GM19239 (cell line): ENCODE data around the gene ZBTB46.
A peak's percentile ranks its signal among the peaks of the same experiment; 100 is the strongest.
"Not testable (repeated sequence)": the region's sequence is repeated elsewhere in the genome, so short reads cannot be mapped to it uniquely, and the experiment has no call there.

Experiments
- DNase-seq: peaks from one replicate; pipeline ENCODE4 v3.0.0; 2011; ENCODE audit warnings: low spot score; ENCODE audit not compliant: insufficient read length
- FAIRE-seq: peaks from 2 replicates; lab custom pipeline; 2011; peaks lifted over from hg19 to GRCh38; lab: Jason Lieb, UNC

ZBTB46 gene

GRCh38 chr20:63830841-63831588 is at the start of gene ZBTB46:
ZBTB46 (minus strand) TSS chr20:63831264; CDS start chr20:63790757, 40,507 bp downstream.
- peak; percentile 97 for DNase-seq

GRCh38 chr20:63878899-63879663 is 48.0 kb upstream of the ZBTB46 start:
- FAIRE-seq (no peak), DNase-seq (no peak)

More at GRCh38 chr20:63830841-63831588, at the start of gene ZBTB46:
- no peak for FAIRE-seq

GRCh38 chr20:63877755-63878470 is 46.8 kb upstream of the ZBTB46 start:
- FAIRE-seq: no peak
- DNase-seq: no peak

- no peak for FAIRE-seq
- DNase-seq: no peak
Observed at GRCh38 chr20:63876489-63877036, 45.5 kb upstream of the ZBTB46 start.

- FAIRE-seq: not testable (repeated sequence)
Observed at GRCh38 chr20:63874241-63874640, 43.2 kb upstream of the ZBTB46 start.

GRCh38 chr20:63873477-63873971 is 42.5 kb upstream of the ZBTB46 start:
- FAIRE-seq (no peak), DNase-seq (no peak)

More at GRCh38 chr20:63874241-63874640, 43.2 kb upstream of the ZBTB46 start:
- not testable (repeated sequence) for DNase-seq

GRCh38 chr20:63868264-63868663 is 37.2 kb upstream of the ZBTB46 start:
- no peak for FAIRE-seq
- DNase-seq: no peak

- not testable (repeated sequence) for FAIRE-seq, DNase-seq
Observed at GRCh38 chr20:63867042-63867441, 36.0 kb upstream of the ZBTB46 start.

GRCh38 chr20:63864978-63865640 is 34.0 kb upstream of the ZBTB46 start, which contains the start of gene TPD52L2:
TPD52L2 (plus strand) TSS chr20:63865270; CDS start chr20:63865366, 96 bp downstream.
- DNase-seq: peak; percentile 98
- peak; percentile 96 for FAIRE-seq

GRCh38 chr20:63864545-63864977 is 33.5 kb upstream of the ZBTB46 start:
- DNase-seq (no peak), FAIRE-seq (no peak)

- FAIRE-seq: peak; percentile 77
- DNase-seq: peak; percentile 98
Observed at GRCh38 chr20:63863798-63864544, 32.9 kb upstream of the ZBTB46 start.

GRCh38 chr20:63863021-63863797 is 32.1 kb upstream of the ZBTB46 start:
- DNase-seq: no peak
- FAIRE-seq: no peak

- FAIRE-seq: no peak
Observed at GRCh38 chr20:63861981-63862901, 31.2 kb upstream of the ZBTB46 start.

GRCh38 chr20:63861365-63861934 is 30.4 kb upstream of the ZBTB46 start, which contains the start of gene ABHD16B:
ABHD16B (plus strand) TSS chr20:63861498; CDS start chr20:63861541, 43 bp downstream.
- DNase-seq (no peak), FAIRE-seq (no peak)

More at GRCh38 chr20:63861981-63862901, 31.2 kb upstream of the ZBTB46 start:
- DNase-seq: no peak

GRCh38 chr20:63860325-63861051 is 29.4 kb upstream of the ZBTB46 start:
- FAIRE-seq (no peak), DNase-seq (no peak)
